Measurements from ENCODE around the gene GAA. TPM values are rescaled to one million over a fixed set of nuclear protein-coding genes. Genes with fewer than 3 reads are reported as not detected.

The GAA gene
- total and polyA plus RNA-seq, 2 of the 8 experiments (the other 6 are each of a cell fraction or from before 2014, with no cell fraction given): 14.8 to 30.0 TPM

GRCh38 chr17:80103449-80104085, 2.2 kb downstream of the GAA start:
- no peak overlapping the region for H3K27ac ChIP-seq (ENCODE audit: low read depth, low read length)
- 92% methylated on average over 19 of the region's 19 CpGs; no CpG with 5 or more reads in 1 of the 2 experiments for WGBS, 2 experiments (ENCODE audit: extremely low coverage in 1 of 2, insufficient coverage in 1 of 2, insufficient read length in 1 of 2, insufficient replicate concordance in 2 of 2, low coverage in 1 of 2, low lambda C conversion rate in 2 of 2, missing lambda C conversion rate in 1 of 2)

More at GRCh38 chr17:80103449-80104085, 2.2 kb downstream of the GAA start:
- Histone ChIP-seq H2AFZ (ENCODE audit: low read length) (no peak overlapping the region), H2BK15ac (ENCODE audit: low read length) (no peak overlapping the region), H2BK12ac (ENCODE audit: low read depth, low read length) (no peak overlapping the region), H4K20me1 (replicated peaks in 1 of 2; ENCODE audit: control insufficient read depth in 1 of 2, insufficient read depth in 2 of 2, low read length in 2 of 2) (no peaks in the 10 kb centered on the region), H4K5ac (ENCODE audit: insufficient read length, low read depth, low read length) (no peak overlapping the region), H3K4me1 (replicated peaks in 1 of 4; ENCODE audit: control insufficient read depth in 3 of 4, insufficient read depth in 4 of 4, low read length in 3 of 4) (peaks cover 0 to 7% (median 1%) of the 10 kb centered on the region in 4 experiments; a peak in 4 of 7 replicates), H4K91ac (replicated peaks; ENCODE audit: insufficient read length, low read length) (no peak overlapping the region), H2BK5ac (ENCODE audit: low read depth, low read length) (no peak overlapping the region), H3K36me3 (ENCODE audit: control insufficient read depth in 2 of 4, insufficient read depth in 4 of 4, low read length in 3 of 4) (no peaks in the 10 kb centered on the region), H3K9ac (replicated peaks in 1 of 4; ENCODE audit: extremely low read depth in 1 of 4, low read depth in 3 of 4, low read length in 3 of 4) (no peak overlapping the region), H3K14ac (ENCODE audit: insufficient read length) (no peak overlapping the region), H3K4me3 (ENCODE audit: extremely low read depth in 1 of 4, insufficient read depth in 2 of 4, low read depth in 3 of 4, low read length in 4 of 4) (no peak overlapping the region), H3K23ac (ENCODE audit: insufficient read length) (no peak overlapping the region), H3K9me3 (ENCODE audit: insufficient read depth in 2 of 2, low read depth in 1 of 2, low read length in 1 of 2) (no peaks in the 10 kb centered on the region), H2BK120ac (replicated peaks; ENCODE audit: low read depth, low read length) (no peak overlapping the region), H3K27me3 (replicated peaks in 1 of 4; ENCODE audit: control insufficient read depth in 3 of 4, extremely low read depth in 1 of 4, insufficient read depth in 3 of 4, low read length in 3 of 4) (peaks cover 0 to 9% (median 5%) of the 10 kb centered on the region in 4 experiments; a peak in 3 of 7 replicates), H4K8ac (ENCODE audit: extremely low read depth, insufficient read depth, low read length) (no peak overlapping the region), H2AK5ac (ENCODE audit: low read depth, low read length) (no peak overlapping the region), H3K4ac (replicated peaks; ENCODE audit: insufficient read length, low read depth, low read length) (no peak overlapping the region), H3K56ac (replicated peaks; ENCODE audit: insufficient read length, low read depth, low read length) (no peak overlapping the region), H3K18ac (ENCODE audit: extremely low read depth, low read length) (no peak overlapping the region), H3K79me1 (ENCODE audit: low read depth, low read length) (no peaks in the 10 kb centered on the region; the same call in 1 of the 2 replicates), H2BK20ac (ENCODE audit: low read length) (no peak overlapping the region), H3K79me2 (ENCODE audit: control insufficient read depth in 1 of 2, insufficient read depth in 2 of 2, low read length in 2 of 2) (no peaks in the 10 kb centered on the region), H3K23me2 (ENCODE audit: low read depth, low read length) (peaks cover 8% of the 10 kb centered on the region; the same call in 1 of the 2 replicates), H3K4me2 (ENCODE audit: insufficient read depth in 1 of 2, low read depth in 2 of 2, low read length in 2 of 2) (no peak overlapping the region)
- FAIRE-seq (no peak), DNase-seq (ENCODE audit: low read depth in 1 of 2, low spot score in 2 of 2) (no peak)
- TF ChIP-seq MAFK (IDR thresholded peaks at IDR 0.05; ENCODE audit: low read depth, low read length) (no peak), TAF1 (IDR thresholded peaks at IDR 0.05; ENCODE audit: low read depth, low read length) (no peak)
- ChIA-PET CTCF (ENCODE audit: partially characterized antibody) (interaction anchor here (0.9 to 6.8 kb wide), 7 partner anchors 8 to 87 kb away, joined by 3 to 43 read pairs (median 3); no protein-coding TSS in a partner anchor), POLR2A (ENCODE audit: partially characterized antibody) (interaction anchor here (1.0 to 1.4 kb wide), 4 partner anchors 10 to 25 kb away, joined by 3 to 7 read pairs (median 6); no protein-coding TSS in a partner anchor)
